Calu3 (cell line): ENCODE results near the gene CENPS. TPM values are rescaled to one million over a fixed set of nuclear protein-coding genes. Genes with fewer than 3 reads are reported as not detected.
"Not testable (repeated sequence)": the region's sequence is repeated elsewhere in the genome, so short reads cannot be mapped to it uniquely, and the experiment has no call there.

Experiments
- BruUV-seq: library from RNA; stranded (reverse); fragments of 400-500 nt; replicated peaks from 2 replicates; lab custom pipeline; 2021; lab: Mats Ljungman, UMichigan
- CTCF ChIA-PET: fragments of 300-600 bp; sonication (Branson Sonifier 250); formaldehyde crosslinking; loops from one replicate; lab custom pipeline; 2022; ENCODE audit warnings: antibody characterized with exemption; lab: Charles Lee
- DNase-seq: peaks from one replicate; pipeline ENCODE4 v3.0.0; 2022
- H3K27ac Mint-ChIP-seq: one replicate; pipeline ENCODE4 v1.8.0; 2022; ENCODE audit warnings: mixed read lengths; ENCODE audit not compliant: unreplicated experiment
- H3K27me3 Mint-ChIP-seq: one replicate; pipeline ENCODE4 v1.8.0; 2022; ENCODE audit warnings: mixed read lengths; ENCODE audit not compliant: unreplicated experiment
- H3K36me3 Mint-ChIP-seq: one replicate; pipeline ENCODE4 v1.8.0; 2022; ENCODE audit warnings: mild to moderate bottlenecking, moderate library complexity, mixed read lengths; ENCODE audit not compliant: insufficient read depth, unreplicated experiment
- H3K4me1 Mint-ChIP-seq: one replicate; pipeline ENCODE4 v1.8.0; 2022; ENCODE audit warnings: mild to moderate bottlenecking, low read depth, mixed read lengths; ENCODE audit not compliant: unreplicated experiment
- H3K4me3 Mint-ChIP-seq: one replicate; pipeline ENCODE4 v1.8.0; 2022; ENCODE audit warnings: mild to moderate bottlenecking, low read depth, moderate library complexity, mixed read lengths; ENCODE audit not compliant: unreplicated experiment
- H3K9me3 Mint-ChIP-seq: one replicate; pipeline ENCODE4 v1.8.0; 2022; ENCODE audit warnings: low read depth, mixed read lengths; ENCODE audit not compliant: unreplicated experiment
- intact Hi-C: fragments of 100-400 bp; cut with micrococcal nuclease; formaldehyde crosslinking; loops from one replicate; pipeline ENCODE4 v1.10.0; 2022; ENCODE audit not compliant: unreplicated experiment
- total RNA-seq: library from RNA; stranded (reverse); gene quantifications from 2 replicates; pipeline ENCODE4 v1.2.3, GENCODE V29; 2022
- TF ChIP-seq, protein P1 (sequence below): fragments of 200-600 bp; IDR thresholded peaks from one replicate; pipeline ENCODE4 v1.8.0; 2022; ENCODE audit warnings: antibody characterized with exemption; ENCODE audit not compliant: unreplicated experiment

The CENPS gene
- total RNA-seq, 1 experiment from 2014 or later: 18.0 TPM

DNA sequence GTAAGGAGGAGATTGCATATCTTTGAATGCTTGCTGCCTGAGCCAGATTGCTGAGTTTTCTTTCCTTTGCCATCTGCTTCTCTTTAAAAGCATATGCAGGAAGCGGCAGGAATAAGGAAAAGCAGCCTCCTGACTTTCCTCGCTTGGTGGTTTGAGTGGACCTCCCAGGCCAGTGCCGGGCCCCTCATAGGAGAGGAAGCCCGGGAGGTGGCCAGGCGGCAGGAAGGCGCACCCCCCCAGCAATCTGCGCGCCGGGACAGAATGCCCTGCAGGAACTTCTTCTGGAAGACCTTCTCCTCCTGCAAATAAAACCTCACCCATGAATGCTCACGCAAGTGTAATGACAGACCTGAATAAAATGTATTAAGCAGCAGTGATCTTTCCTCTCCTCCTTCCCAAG lies 21.1 kb downstream of the CENPS start:
- intact Hi-C loops: no loop called here
- no peaks in the 10 kb centered on the region for H3K36me3 Mint-ChIP-seq
- DNase-seq: no peak
- no peaks in the 10 kb centered on the region for H3K9me3 Mint-ChIP-seq
- TF ChIP-seq, protein P1, sequence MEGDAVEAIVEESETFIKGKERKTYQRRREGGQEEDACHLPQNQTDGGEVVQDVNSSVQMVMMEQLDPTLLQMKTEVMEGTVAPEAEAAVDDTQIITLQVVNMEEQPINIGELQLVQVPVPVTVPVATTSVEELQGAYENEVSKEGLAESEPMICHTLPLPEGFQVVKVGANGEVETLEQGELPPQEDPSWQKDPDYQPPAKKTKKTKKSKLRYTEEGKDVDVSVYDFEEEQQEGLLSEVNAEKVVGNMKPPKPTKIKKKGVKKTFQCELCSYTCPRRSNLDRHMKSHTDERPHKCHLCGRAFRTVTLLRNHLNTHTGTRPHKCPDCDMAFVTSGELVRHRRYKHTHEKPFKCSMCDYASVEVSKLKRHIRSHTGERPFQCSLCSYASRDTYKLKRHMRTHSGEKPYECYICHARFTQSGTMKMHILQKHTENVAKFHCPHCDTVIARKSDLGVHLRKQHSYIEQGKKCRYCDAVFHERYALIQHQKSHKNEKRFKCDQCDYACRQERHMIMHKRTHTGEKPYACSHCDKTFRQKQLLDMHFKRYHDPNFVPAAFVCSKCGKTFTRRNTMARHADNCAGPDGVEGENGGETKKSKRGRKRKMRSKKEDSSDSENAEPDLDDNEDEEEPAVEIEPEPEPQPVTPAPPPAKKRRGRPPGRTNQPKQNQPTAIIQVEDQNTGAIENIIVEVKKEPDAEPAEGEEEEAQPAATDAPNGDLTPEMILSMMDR: no peak
- no peaks in the 10 kb centered on the region for H3K27me3 Mint-ChIP-seq
- H3K4me1 Mint-ChIP-seq: no peaks in the 10 kb centered on the region
- CTCF ChIA-PET: interaction anchor here (0.6 kb wide), 1 partner anchor 498 kb away, joined by 5 read pairs; no protein-coding TSS in a partner anchor
- no peak overlapping the region for H3K27ac Mint-ChIP-seq
- H3K4me3 Mint-ChIP-seq: no peak overlapping the region
- BruUV-seq: no TSS peak

DNA sequence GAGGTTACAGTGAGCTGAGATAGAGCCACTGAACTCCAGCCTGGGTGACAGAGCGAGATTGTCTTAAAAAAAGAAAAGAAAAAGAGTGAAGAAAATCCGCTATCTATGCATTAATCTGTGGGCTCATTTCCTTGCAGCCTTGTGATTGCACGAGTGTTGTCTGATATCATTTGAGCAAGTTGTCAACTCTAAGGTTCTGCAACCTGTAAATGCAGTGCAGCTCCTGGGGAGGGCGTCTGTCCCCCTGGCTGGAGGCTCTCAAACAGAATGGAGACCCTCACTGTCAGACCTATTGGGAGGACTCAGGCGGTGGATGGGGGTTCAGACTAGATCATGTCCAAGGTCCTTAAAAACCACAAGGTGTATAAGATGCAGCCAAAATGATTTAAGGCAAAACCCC lies 25.8 kb downstream of the CENPS start:
- Mint-ChIP-seq H3K9me3 (no peaks in the 10 kb centered on the region), H3K4me1 (no peaks in the 10 kb centered on the region), H3K27ac (no peak overlapping the region), H3K4me3 (no peak overlapping the region), H3K27me3 (no peaks in the 10 kb centered on the region), H3K36me3 (peaks cover 14% of the 10 kb centered on the region)
- CTCF ChIA-PET: interaction anchor here (0.6 to 0.8 kb wide), 3 partner anchors 8 to 827 kb away, joined by 3 to 9 read pairs (median 4); no protein-coding TSS in a partner anchor
- intact Hi-C loops: no loop called here
- TF ChIP-seq, protein P1: no peak
- DNase-seq: no peak
- BruUV-seq: no TSS peak

DNA sequence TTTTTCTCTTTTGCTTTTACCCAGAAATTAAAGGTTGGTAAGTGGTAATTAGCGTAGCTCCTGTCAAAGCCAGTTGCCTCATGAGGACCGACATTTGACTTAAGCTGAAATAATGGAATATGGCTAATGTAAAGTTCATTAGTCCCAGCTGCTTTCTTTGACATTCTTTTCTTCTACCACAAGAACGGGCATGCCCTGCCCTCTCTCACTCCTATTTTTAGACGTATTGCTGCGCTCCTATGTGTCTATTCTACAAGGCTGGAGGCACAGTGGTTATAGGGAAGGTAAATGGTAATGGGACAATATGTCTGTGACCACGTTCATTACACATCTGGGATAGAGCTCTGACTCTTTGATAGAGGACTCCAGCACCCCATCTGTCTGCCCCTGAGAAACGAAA lies 26.4 kb downstream of the CENPS start:
- no peak overlapping the region for H3K27ac Mint-ChIP-seq
- no peak for DNase-seq
- no peaks in the 10 kb centered on the region for H3K9me3 Mint-ChIP-seq
- peaks cover 18% of the 10 kb centered on the region for H3K36me3 Mint-ChIP-seq
- H3K4me3 Mint-ChIP-seq: no peak overlapping the region
- CTCF ChIA-PET: interaction anchor here (0.6 to 0.8 kb wide), 3 partner anchors 9 to 827 kb away, joined by 3 to 9 read pairs (median 4); no protein-coding TSS in a partner anchor
- H3K4me1 Mint-ChIP-seq: no peaks in the 10 kb centered on the region
- H3K27me3 Mint-ChIP-seq: no peaks in the 10 kb centered on the region
- intact Hi-C loops: no loop called here
- TF ChIP-seq, protein P1: no peak
- BruUV-seq: no TSS peak

DNA sequence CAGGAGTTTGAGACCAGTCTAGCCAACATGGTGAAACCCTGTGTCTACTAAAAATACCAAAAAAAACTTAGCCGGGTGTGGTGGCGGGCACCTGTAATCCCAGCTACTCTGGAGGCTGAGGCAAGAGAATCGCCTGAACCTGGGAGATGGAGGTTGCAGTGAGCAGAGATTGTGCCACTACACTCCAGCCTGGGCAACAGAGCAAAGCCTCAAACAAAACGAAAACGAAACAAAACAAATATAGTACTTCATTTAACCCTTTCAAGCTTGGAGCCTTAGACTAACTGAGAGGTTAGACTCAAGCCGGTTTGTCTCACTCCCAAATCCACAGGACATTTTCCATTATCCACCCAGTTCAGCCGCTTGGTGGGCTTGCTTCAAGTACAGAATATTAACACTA lies 27.2 kb downstream of the CENPS start:
- H3K27me3 Mint-ChIP-seq, H3K9me3 Mint-ChIP-seq, H3K27ac Mint-ChIP-seq, intact Hi-C loops, BruUV-seq, CTCF ChIA-PET, H3K4me1 Mint-ChIP-seq, H3K4me3 Mint-ChIP-seq, DNase-seq: not testable (repeated sequence)
- H3K36me3 Mint-ChIP-seq: peaks cover 18% of the 10 kb centered on the region

DNA sequence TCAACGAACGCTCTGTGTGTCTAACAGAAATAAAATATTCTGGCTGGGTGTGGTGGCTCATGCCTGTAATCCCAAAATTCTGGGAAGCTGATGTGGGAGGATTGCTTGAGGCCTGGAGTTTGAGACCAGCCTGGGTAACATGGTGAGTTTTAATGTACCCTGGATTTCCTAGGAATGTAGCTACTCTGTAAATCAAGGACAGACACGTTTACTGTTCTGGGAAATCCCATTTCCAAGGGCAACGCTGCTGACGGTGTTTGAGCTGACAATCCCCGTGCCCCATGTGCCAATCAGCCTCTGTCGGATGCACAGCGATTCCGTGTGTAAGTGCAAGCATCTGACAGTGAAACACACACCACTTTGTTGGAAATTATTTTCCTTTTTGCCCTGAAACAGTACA lies 27.6 kb downstream of the CENPS start:
- H3K27ac Mint-ChIP-seq: no peak overlapping the region
- intact Hi-C loops: no loop called here
- BruUV-seq: no TSS peak
- peaks cover 18% of the 10 kb centered on the region for H3K36me3 Mint-ChIP-seq
- TF ChIP-seq, protein P1: no peak
- CTCF ChIA-PET: no interaction called here
- H3K4me3 Mint-ChIP-seq: no peak overlapping the region
- H3K9me3 Mint-ChIP-seq: no peaks in the 10 kb centered on the region
- no peaks in the 10 kb centered on the region for H3K27me3 Mint-ChIP-seq
- DNase-seq: no peak
- H3K4me1 Mint-ChIP-seq: no peaks in the 10 kb centered on the region
